ENCODE data around the gene SALL1.

SALL1 gene

DNA sequence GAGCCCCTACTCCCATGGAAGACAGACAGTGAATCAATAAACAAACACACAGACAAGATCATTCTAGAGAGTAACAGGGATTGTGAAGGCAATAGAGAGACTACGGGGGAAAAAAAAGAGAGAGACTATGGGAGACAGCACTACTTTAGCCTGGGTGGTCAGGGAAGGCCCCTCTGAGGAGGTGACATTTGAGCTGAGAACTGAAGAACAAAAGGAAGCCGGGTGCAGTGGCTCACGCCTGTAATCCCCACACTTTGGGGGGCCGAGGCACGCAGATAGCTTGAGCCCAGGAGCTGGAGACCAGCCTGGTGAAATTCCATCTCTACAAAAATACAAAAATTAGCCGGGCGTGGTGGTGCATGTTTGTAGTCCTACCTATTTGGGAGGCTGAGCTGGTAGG, 29.2 kb downstream of the SALL1 start:
- Histone ChIP-seq H3K36me3 (ENCODE audit: control insufficient read depth, insufficient read depth, low read length, severe bottlenecking) (no peaks in the 10 kb centered on the region), H3K4me1 (ENCODE audit: control insufficient read depth, insufficient read depth, low read length) (peaks cover 20% of the 10 kb centered on the region), H3K9me3 (ENCODE audit: control insufficient read depth, low read length) (no peaks in the 10 kb centered on the region), H3K4me3 (ENCODE audit: low read length) (no peak overlapping the region), H3K27me3 (replicated peaks; ENCODE audit: control insufficient read depth, insufficient read depth, low read length) (peaks cover under 1% of the 10 kb centered on the region), H3K9ac (ENCODE audit: low read length) (no peak overlapping the region)
- no peak for DNase-seq (ENCODE audit: low read depth)

DNA sequence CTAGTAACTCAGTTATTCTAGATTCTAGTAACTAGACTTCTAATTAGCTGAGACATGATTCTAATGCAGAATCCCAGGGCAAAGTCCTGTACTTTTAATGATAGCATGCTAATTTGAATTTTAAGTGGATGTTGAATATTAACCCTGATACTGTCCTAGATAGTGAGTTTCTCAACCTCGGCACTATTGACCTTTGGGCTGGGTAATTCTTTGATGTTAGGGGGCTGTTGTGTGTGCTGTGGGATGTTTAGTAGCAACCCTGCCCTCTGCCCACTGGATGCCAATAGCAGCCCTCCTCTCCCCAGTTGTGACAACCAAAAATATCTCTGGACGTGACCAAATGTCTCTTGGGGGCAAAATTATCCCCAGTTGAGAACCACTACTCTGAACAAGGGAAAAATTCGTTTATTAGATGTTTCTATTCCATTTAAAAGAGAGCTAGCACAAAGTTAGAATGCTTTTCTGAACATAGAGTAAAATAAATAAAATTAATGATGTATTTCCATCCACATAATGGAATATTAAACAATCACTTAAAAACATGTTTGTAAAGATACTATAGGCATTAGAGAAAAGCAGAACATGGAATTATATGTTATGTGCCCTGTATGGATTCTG, 30.2 kb downstream of the SALL1 start:
- DNase-seq (ENCODE audit: low read depth) = no peak
- no peak overlapping the region for H3K9ac ChIP-seq (ENCODE audit: low read length)

GRCh38 chr16:51119973-51120729, 30.9 kb downstream of the SALL1 start:
- no peaks in the 10 kb centered on the region for H3K9me3 ChIP-seq (ENCODE audit: control insufficient read depth, low read length)
- no peak for DNase-seq (ENCODE audit: low read depth)
- H3K4me3 ChIP-seq (ENCODE audit: low read length) = no peak overlapping the region
- H3K36me3 ChIP-seq (ENCODE audit: control insufficient read depth, insufficient read depth, low read length, severe bottlenecking) = no peaks in the 10 kb centered on the region
- H3K9ac ChIP-seq (ENCODE audit: low read length) = no peak overlapping the region
- peaks cover 20% of the 10 kb centered on the region for H3K4me1 ChIP-seq (ENCODE audit: control insufficient read depth, insufficient read depth, low read length)
- H3K27me3 ChIP-seq (replicated peaks; ENCODE audit: control insufficient read depth, insufficient read depth, low read length) = peaks cover 4% of the 10 kb centered on the region

More for the DNA sequence above, 30.2 kb downstream of the SALL1 start:
- peaks cover 20% of the 10 kb centered on the region for H3K4me1 ChIP-seq (ENCODE audit: control insufficient read depth, insufficient read depth, low read length)
- no peaks in the 10 kb centered on the region for H3K27me3 ChIP-seq (replicated peaks; ENCODE audit: control insufficient read depth, insufficient read depth, low read length)
- no peak overlapping the region for H3K4me3 ChIP-seq (ENCODE audit: low read length)
- H3K9me3 ChIP-seq (ENCODE audit: control insufficient read depth, low read length) = no peaks in the 10 kb centered on the region
- H3K36me3 ChIP-seq (ENCODE audit: control insufficient read depth, insufficient read depth, low read length, severe bottlenecking) = no peaks in the 10 kb centered on the region

- Histone ChIP-seq H3K4me1 (ENCODE audit: control insufficient read depth, insufficient read depth, low read length) (peaks cover 20% of the 10 kb centered on the region), H3K4me3 (ENCODE audit: low read length) (no peak overlapping the region), H3K27me3 (replicated peaks; ENCODE audit: control insufficient read depth, insufficient read depth, low read length) (peaks cover 4% of the 10 kb centered on the region), H3K9me3 (ENCODE audit: control insufficient read depth, low read length) (no peaks in the 10 kb centered on the region), H3K36me3 (ENCODE audit: control insufficient read depth, insufficient read depth, low read length, severe bottlenecking) (no peaks in the 10 kb centered on the region), H3K9ac (ENCODE audit: low read length) (no peak overlapping the region)
- DNase-seq (ENCODE audit: low read depth) = no peak
These were observed 31.5 kb downstream of the SALL1 start for GRCh38 chr16:51119556-51119955.

- Histone ChIP-seq H3K27me3 (replicated peaks; ENCODE audit: control insufficient read depth, insufficient read depth, low read length) (peaks cover 9% of the 10 kb centered on the region), H3K4me3 (ENCODE audit: low read length) (no peak overlapping the region)
These were observed 34.7 kb downstream of the SALL1 start for GRCh38 chr16:51116353-51116752.

DNA sequence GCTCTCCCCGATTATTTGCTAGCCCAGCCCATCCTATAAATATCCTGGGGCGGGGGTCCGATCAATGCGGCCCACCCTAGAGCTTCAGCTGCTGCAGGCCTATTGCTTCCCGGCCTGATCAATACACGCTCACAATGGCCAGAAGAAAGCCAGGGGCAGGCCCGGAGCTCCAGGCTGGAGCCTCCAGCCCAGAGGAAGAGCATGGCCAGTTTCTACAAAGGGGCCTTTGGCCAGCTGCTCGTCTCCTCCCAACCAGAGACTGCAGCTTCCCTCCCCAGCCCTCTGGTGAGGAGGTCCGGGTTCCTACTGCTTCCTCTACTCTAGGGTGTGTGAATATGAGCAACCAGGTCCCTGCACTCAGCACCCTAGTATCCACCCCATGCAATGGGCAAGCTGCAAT, 36.7 kb downstream of the SALL1 start:
- H3K36me3 ChIP-seq (ENCODE audit: control insufficient read depth, insufficient read depth, low read length, severe bottlenecking) = no peaks in the 10 kb centered on the region
- no peak overlapping the region for H3K4me3 ChIP-seq (ENCODE audit: low read length)
- no peak for DNase-seq (ENCODE audit: low read depth)
- H3K4me1 ChIP-seq (ENCODE audit: control insufficient read depth, insufficient read depth, low read length) = peaks cover 34% of the 10 kb centered on the region
- peaks cover 14% of the 10 kb centered on the region for H3K27me3 ChIP-seq (replicated peaks; ENCODE audit: control insufficient read depth, insufficient read depth, low read length)
- H3K9ac ChIP-seq (ENCODE audit: low read length) = no peak overlapping the region
- no peaks in the 10 kb centered on the region for H3K9me3 ChIP-seq (ENCODE audit: control insufficient read depth, low read length)

More at GRCh38 chr16:51116353-51116752, 34.7 kb downstream of the SALL1 start:
- peaks cover 43% of the 10 kb centered on the region for H3K4me1 ChIP-seq (ENCODE audit: control insufficient read depth, insufficient read depth, low read length)
- H3K9me3 ChIP-seq (ENCODE audit: control insufficient read depth, low read length) = no peaks in the 10 kb centered on the region
- no peaks in the 10 kb centered on the region for H3K36me3 ChIP-seq (ENCODE audit: control insufficient read depth, insufficient read depth, low read length, severe bottlenecking)
- H3K9ac ChIP-seq (ENCODE audit: low read length) = no peak overlapping the region
- DNase-seq (ENCODE audit: low read depth) = no peak

GRCh38 chr16:51113236-51114125, 37.6 kb downstream of the SALL1 start:
- H3K4me3 ChIP-seq (ENCODE audit: low read length) = peak overlapping the region; percentile 63
- DNase-seq (ENCODE audit: low read depth) = no peak
- H3K27me3 ChIP-seq (replicated peaks; ENCODE audit: control insufficient read depth, insufficient read depth, low read length) = peaks cover 14% of the 10 kb centered on the region

DNA sequence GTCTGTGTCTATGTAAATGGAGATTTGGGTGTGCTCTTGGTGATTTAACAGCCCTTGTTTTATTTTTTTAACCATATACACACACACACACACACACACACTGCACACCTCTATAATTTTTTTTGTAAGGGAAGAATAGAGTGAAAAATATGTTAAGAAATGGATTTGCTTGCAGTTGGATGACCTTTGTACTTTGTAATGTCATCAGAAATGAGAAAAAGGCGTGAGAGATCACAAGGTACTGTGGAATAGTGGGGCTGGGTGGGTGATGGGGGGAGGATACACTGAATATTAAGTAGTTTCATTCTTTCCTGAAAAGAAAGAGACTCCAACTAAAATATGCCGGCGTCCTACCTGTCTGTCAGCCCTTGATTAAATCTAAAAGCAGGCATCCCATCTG, 38.7 kb downstream of the SALL1 start:
- DNase-seq (ENCODE audit: low read depth) = no peak
- Histone ChIP-seq H3K4me3 (ENCODE audit: low read length) (no peak overlapping the region), H3K27me3 (replicated peaks; ENCODE audit: control insufficient read depth, insufficient read depth, low read length) (peaks cover 14% of the 10 kb centered on the region), H3K9ac (ENCODE audit: low read length) (no peak overlapping the region), H3K9me3 (ENCODE audit: control insufficient read depth, low read length) (no peaks in the 10 kb centered on the region), H3K4me1 (ENCODE audit: control insufficient read depth, insufficient read depth, low read length) (peaks cover 27% of the 10 kb centered on the region), H3K36me3 (ENCODE audit: control insufficient read depth, insufficient read depth, low read length, severe bottlenecking) (no peaks in the 10 kb centered on the region)

More at GRCh38 chr16:51113236-51114125, 37.6 kb downstream of the SALL1 start:
- Histone ChIP-seq H3K9ac (ENCODE audit: low read length) (no peak overlapping the region), H3K4me1 (ENCODE audit: control insufficient read depth, insufficient read depth, low read length) (peaks cover 26% of the 10 kb centered on the region), H3K9me3 (ENCODE audit: control insufficient read depth, low read length) (no peaks in the 10 kb centered on the region), H3K36me3 (ENCODE audit: control insufficient read depth, insufficient read depth, low read length, severe bottlenecking) (no peaks in the 10 kb centered on the region)

GRCh38 chr16:51111759-51112158, 39.3 kb downstream of the SALL1 start:
- H3K9ac ChIP-seq (ENCODE audit: low read length) = no peak overlapping the region
- H3K9me3 ChIP-seq (ENCODE audit: control insufficient read depth, low read length) = no peaks in the 10 kb centered on the region
- H3K4me3 ChIP-seq (ENCODE audit: low read length) = no peak overlapping the region

GRCh38 chr16:51110700-51111157, 40.3 kb downstream of the SALL1 start:
- no peaks in the 10 kb centered on the region for H3K9me3 ChIP-seq (ENCODE audit: control insufficient read depth, low read length)
- DNase-seq (ENCODE audit: low read depth) = no peak
- no peaks in the 10 kb centered on the region for H3K36me3 ChIP-seq (ENCODE audit: control insufficient read depth, insufficient read depth, low read length, severe bottlenecking)
- H3K9ac ChIP-seq (ENCODE audit: low read length) = no peak overlapping the region
- peaks cover 16% of the 10 kb centered on the region for H3K27me3 ChIP-seq (replicated peaks; ENCODE audit: control insufficient read depth, insufficient read depth, low read length)
- H3K4me1 ChIP-seq (ENCODE audit: control insufficient read depth, insufficient read depth, low read length) = peaks cover 34% of the 10 kb centered on the region
- no peak overlapping the region for H3K4me3 ChIP-seq (ENCODE audit: low read length)

More at GRCh38 chr16:51111759-51112158, 39.3 kb downstream of the SALL1 start:
- Histone ChIP-seq H3K36me3 (ENCODE audit: control insufficient read depth, insufficient read depth, low read length, severe bottlenecking) (no peaks in the 10 kb centered on the region), H3K4me1 (ENCODE audit: control insufficient read depth, insufficient read depth, low read length) (peaks cover 33% of the 10 kb centered on the region), H3K27me3 (replicated peaks; ENCODE audit: control insufficient read depth, insufficient read depth, low read length) (peaks cover 14% of the 10 kb centered on the region)
- no peak for DNase-seq (ENCODE audit: low read depth)

DNA sequence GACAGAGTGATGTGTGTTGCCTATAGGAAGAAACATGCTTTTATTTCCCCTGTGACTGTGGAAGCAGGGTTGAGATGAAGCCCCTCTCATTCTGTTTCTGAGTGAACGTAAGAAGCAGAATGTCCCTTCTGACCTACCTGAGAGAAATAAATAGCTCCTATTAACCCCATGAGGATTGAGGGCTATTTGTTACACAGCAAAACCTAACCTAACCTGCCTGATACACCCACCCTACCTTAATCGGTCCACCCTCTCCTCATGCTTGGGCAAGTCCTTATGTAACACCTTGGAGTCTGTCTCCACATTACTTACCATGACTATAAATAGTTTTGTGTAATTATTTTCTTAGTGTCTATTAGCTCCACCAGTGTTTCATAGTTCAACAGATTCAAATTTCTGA, 41.9 kb downstream of the SALL1 start:
- H3K9ac ChIP-seq (ENCODE audit: low read length) = no peak overlapping the region
- peaks cover 34% of the 10 kb centered on the region for H3K4me1 ChIP-seq (ENCODE audit: control insufficient read depth, insufficient read depth, low read length)
- H3K27me3 ChIP-seq (replicated peaks; ENCODE audit: control insufficient read depth, insufficient read depth, low read length) = peaks cover 12% of the 10 kb centered on the region
- H3K4me3 ChIP-seq (ENCODE audit: low read length) = no peak overlapping the region
- no peaks in the 10 kb centered on the region for H3K36me3 ChIP-seq (ENCODE audit: control insufficient read depth, insufficient read depth, low read length, severe bottlenecking)
- H3K9me3 ChIP-seq (ENCODE audit: control insufficient read depth, low read length) = no peaks in the 10 kb centered on the region
- no peak for DNase-seq (ENCODE audit: low read depth)

Data from adipocyte (in vitro differentiated cells).